Hepatocyte (in vitro differentiated cells): Measurements from ENCODE around the gene ADTRP. TPM values are rescaled to one million over a fixed set of nuclear protein-coding genes. Genes with fewer than 3 reads are reported as not detected.

Experiments
- DNase-seq: peaks from one replicate; pipeline ENCODE4 v3.0.0-alpha.2; 2016; ENCODE audit warnings: low spot score
- H2AFZ ChIP-seq: fragments of 200-600 bp; sonication (generic); 2 replicates; pipeline ENCODE4 v1.6.0; 2016; ENCODE audit warnings: antibody characterized with exemption, mild to moderate bottlenecking
- H3K27ac ChIP-seq: fragments of 200-600 bp; sonication (generic); 2 replicates; pipeline ENCODE4 v1.5.1; 2016; ENCODE audit warnings: mild to moderate bottlenecking
- H3K27me3 ChIP-seq: fragments of 200-600 bp; sonication (generic); 2 replicates; pipeline ENCODE4 v1.6.1; 2016
- H3K36me3 ChIP-seq: fragments of 200-600 bp; sonication (generic); replicated peaks from 2 replicates; pipeline ENCODE4 v1.5.1; 2016; ENCODE audit warnings: low read depth; ENCODE audit not compliant: insufficient read depth
- H3K4me1 ChIP-seq: fragments of 200-600 bp; sonication (generic); 2 replicates; pipeline ENCODE4 v1.5.1; 2016; ENCODE audit warnings: mild to moderate bottlenecking, moderate library complexity; ENCODE audit not compliant: insufficient read depth
- H3K4me2 ChIP-seq: fragments of 200-600 bp; sonication (generic); 2 replicates; pipeline ENCODE4 v1.6.0; 2016
- H3K4me3 ChIP-seq: fragments of 200-600 bp; sonication (generic); 2 replicates; pipeline ENCODE4 v1.5.1; 2016; ENCODE audit warnings: mild to moderate bottlenecking
- H3K79me2 ChIP-seq: fragments of 200-600 bp; sonication (generic); 2 replicates; pipeline ENCODE4 v1.6.0; 2017; ENCODE audit warnings: mild to moderate bottlenecking
- H3K9me2 ChIP-seq: fragments of 200-600 bp; sonication (generic); replicated peaks from 2 replicates; pipeline ENCODE4 v1.6.0; 2017; ENCODE audit warnings: mild to moderate bottlenecking; ENCODE audit not compliant: insufficient read depth
- H3K9me3 ChIP-seq: fragments of 200-600 bp; sonication (generic); 2 replicates; pipeline ENCODE4 v1.5.1; 2016; ENCODE audit warnings: low read depth, mild to moderate bottlenecking
- H4K20me1 ChIP-seq: fragments of 200-600 bp; sonication (generic); 2 replicates; pipeline ENCODE4 v1.6.0; 2016; ENCODE audit warnings: mild to moderate bottlenecking; ENCODE audit not compliant: insufficient read depth, poor library complexity, severe bottlenecking
- CTCF ChIP-seq: fragments of 200-600 bp; sonication (generic); IDR thresholded peaks from 2 replicates; pipeline ENCODE4 v1.5.1; 2016; ENCODE audit warnings: antibody characterized with exemption, mild to moderate bottlenecking; ENCODE audit not compliant: poor library complexity
- EZH2 ChIP-seq: fragments of 200-600 bp; sonication (generic); IDR thresholded peaks from 2 replicates; pipeline ENCODE4 v1.6.1; 2016; ENCODE audit warnings: antibody characterized with exemption, mild to moderate bottlenecking, borderline replicate concordance
- EZH2phosphoT487 ChIP-seq: fragments of 200-600 bp; sonication (generic); IDR thresholded peaks from one replicate; pipeline ENCODE4 v1.6.1; 2018; ENCODE audit warnings: antibody characterized with exemption, mild to moderate bottlenecking, low read depth, moderate library complexity; ENCODE audit not compliant: unreplicated experiment, severe bottlenecking
- WGBS: methylation state at CpG from one replicate; pipeline ENCODE4 v1.1.6; 2016; ENCODE audit warnings: low lambda C conversion rate; ENCODE audit errors: missing lambda C conversion rate; 5-methylcytosine and 5-hydroxymethylcytosine counted together
- polyA plus RNA-seq: library from polyadenylated mRNA; unstranded; fragments of >200 nt; fragmentation: Nextera tagmentation; extraction: Ambion mirVana; gene quantifications from 2 replicates; pipeline ENCODE4 v1.2.1, GENCODE V29; 2016
- total RNA-seq: library from RNA; depleted of rRNA; stranded (reverse); fragments of >200 nt; gene quantifications from 2 replicates; pipeline ENCODE4 v1.2.3, GENCODE V29; 2014

ADTRP gene
- total and polyA plus RNA-seq, 2 experiments from 2014 or later = 4.1 to 9.8 TPM

DNA sequence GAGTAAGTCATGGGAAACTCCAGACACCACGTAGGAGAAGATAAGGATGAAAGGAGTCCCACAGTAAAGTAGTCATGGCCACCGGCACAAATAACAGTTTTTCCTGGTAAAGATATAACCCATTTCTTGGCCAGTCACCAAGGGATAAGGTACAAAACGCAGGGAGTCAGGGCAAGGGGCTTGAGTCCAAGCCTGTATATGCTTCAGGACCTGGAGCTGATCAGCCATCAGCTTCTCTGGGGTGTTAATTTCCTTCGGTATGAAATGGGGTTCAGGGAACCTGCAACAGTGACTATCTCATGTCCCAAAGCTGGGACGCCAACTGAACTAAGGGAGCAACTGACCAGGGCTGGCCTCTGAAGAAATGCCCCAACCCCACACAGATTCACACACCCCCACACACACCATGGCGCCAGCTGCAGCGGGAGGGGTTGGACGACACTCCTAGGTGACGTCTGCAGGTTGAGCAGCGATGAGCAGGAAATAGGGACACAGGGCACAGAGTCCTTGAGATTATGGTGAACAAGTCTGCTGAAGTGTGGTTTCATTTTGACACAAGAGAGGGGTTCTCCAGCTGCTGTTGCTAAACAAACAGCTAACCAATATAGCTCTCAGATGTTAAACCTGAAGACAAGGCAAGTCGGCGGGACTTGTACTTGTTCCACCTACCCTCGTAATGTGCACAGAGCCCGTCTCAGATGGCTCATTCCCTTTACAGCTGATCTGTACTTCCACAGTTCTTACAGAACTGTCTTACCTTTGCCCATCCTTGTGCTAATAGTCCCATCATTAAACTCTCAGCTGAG is 7.4 kb upstream of the ADTRP start:
- DNase-seq = no peak
- no peak overlapping the region for H2AFZ ChIP-seq
- H3K27ac ChIP-seq = peak overlapping the region; percentile 10
- no peaks in the 10 kb centered on the region for H3K79me2 ChIP-seq
- H3K36me3 ChIP-seq = no peaks in the 10 kb centered on the region
- H3K9me3 ChIP-seq = no peaks in the 10 kb centered on the region
- H3K4me2 ChIP-seq = no peak overlapping the region
- 65% methylated on average over 14 of the region's 14 CpGs for WGBS
- H4K20me1 ChIP-seq = no peaks in the 10 kb centered on the region
- no peaks in the 10 kb centered on the region for H3K9me2 ChIP-seq
- peaks cover 8% of the 10 kb centered on the region for H3K4me1 ChIP-seq
- no peak overlapping the region for H3K4me3 ChIP-seq
- TF ChIP-seq CTCF = no peak
- no peak for TF ChIP-seq EZH2
- TF ChIP-seq EZH2phosphoT487 = no peak
- H3K27me3 ChIP-seq = no peaks in the 10 kb centered on the region

DNA sequence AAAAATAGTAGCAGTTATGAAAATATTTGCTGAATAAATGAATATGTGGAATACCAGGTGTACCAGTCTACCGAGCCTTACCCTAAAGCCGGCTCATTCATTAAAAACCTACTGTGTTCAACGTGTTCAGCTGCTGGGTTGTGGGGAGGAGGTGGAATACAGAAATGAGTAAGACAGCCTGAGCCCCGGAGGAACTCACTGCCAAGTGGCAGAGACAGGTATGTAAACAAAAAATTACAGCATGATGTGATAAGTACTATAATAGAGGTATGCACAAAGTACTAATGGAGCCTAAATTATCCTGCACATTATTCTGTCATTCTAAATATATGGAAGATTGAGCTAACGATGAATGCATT is 6.8 kb upstream of the ADTRP start:
- no peak overlapping the region for H3K4me2 ChIP-seq
- no peaks in the 10 kb centered on the region for H4K20me1 ChIP-seq
- no peak overlapping the region for H3K27ac ChIP-seq

DNA sequence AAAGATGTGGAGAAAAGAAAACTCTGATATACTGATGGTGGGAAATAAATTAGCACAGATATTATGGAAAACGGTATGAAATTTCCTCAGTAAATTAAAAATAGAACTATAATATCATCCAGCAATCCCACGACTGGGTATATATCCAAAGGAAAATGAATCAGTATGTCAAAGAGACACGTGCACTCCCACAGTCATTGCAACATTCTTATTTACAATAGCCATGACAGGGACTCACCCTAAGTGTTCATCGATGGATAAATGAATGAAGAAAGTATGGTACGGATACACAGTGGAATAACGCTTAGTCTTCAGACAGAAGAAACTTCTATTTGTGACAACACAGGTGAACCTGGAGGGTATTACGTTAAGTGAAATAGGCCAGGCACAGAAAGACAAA is 5.7 kb upstream of the ADTRP start:
- no peak overlapping the region for H3K27ac ChIP-seq
- no peaks in the 10 kb centered on the region for H3K79me2 ChIP-seq
- 78% methylated on average over 7 of the region's 7 CpGs for WGBS
- TF ChIP-seq EZH2phosphoT487 = no peak
- no peak for TF ChIP-seq CTCF
- no peak for TF ChIP-seq EZH2
- no peaks in the 10 kb centered on the region for H3K9me3 ChIP-seq
- no peaks in the 10 kb centered on the region for H3K27me3 ChIP-seq
- DNase-seq = no peak
- H2AFZ ChIP-seq = no peak overlapping the region
- no peaks in the 10 kb centered on the region for H3K9me2 ChIP-seq
- H3K36me3 ChIP-seq = no peaks in the 10 kb centered on the region
- H3K4me2 ChIP-seq = no peak overlapping the region
- no peaks in the 10 kb centered on the region for H4K20me1 ChIP-seq
- H3K4me1 ChIP-seq = peaks cover 18% of the 10 kb centered on the region
- no peak overlapping the region for H3K4me3 ChIP-seq

More for the DNA sequence above, 6.8 kb upstream of the ADTRP start:
- WGBS = 48% methylated on average over 5 of the region's 5 CpGs
- Histone ChIP-seq H3K27me3 (no peaks in the 10 kb centered on the region), H3K9me2 (no peaks in the 10 kb centered on the region), H3K36me3 (no peaks in the 10 kb centered on the region), H2AFZ (no peak overlapping the region), H3K4me1 (peaks cover 8% of the 10 kb centered on the region), H3K4me3 (no peak overlapping the region), H3K79me2 (no peaks in the 10 kb centered on the region), H3K9me3 (no peaks in the 10 kb centered on the region)
- TF ChIP-seq EZH2phosphoT487 (no peak), CTCF (no peak), EZH2 (no peak)
- no peak for DNase-seq
